ENCODE data around the gene SIL1.
A peak's percentile ranks its signal among the peaks of the same experiment; 100 is the strongest.
"Not testable (repeated sequence)": the region's sequence is repeated elsewhere in the genome, so short reads cannot be mapped to it uniquely, and the experiment has no call there.

Gene SIL1

GRCh38 chr5:139019880-139020279 is 178.3 kb downstream of the SIL1 start:
- ChIA-PET CTCF (interaction anchor here (0.6 kb wide), 1 partner anchor 291 kb away, joined by 4 read pairs; no protein-coding TSS in a partner anchor), POLR2A (ENCODE audit: low non-redundant PET) (no interaction called here)
- no peak overlapping the region for H3K27ac ChIP-seq
- TF ChIP-seq CTCF (conservative IDR thresholded peaks at IDR 0.05; ENCODE audit: low read depth) = no peak
- DNase-seq (ENCODE audit: low spot score) = no peak

- no peak overlapping the region for H3K27ac ChIP-seq
- TF ChIP-seq CTCF (conservative IDR thresholded peaks at IDR 0.05; ENCODE audit: low read depth) = no peak
- ChIA-PET POLR2A (ENCODE audit: low non-redundant PET) (no interaction called here), CTCF (interaction anchor here (0.6 kb wide), 1 partner anchor 290 kb away, joined by 4 read pairs; no protein-coding TSS in a partner anchor)
- no peak for DNase-seq (ENCODE audit: low spot score)
These were observed 179.0 kb downstream of the SIL1 start for GRCh38 chr5:139019211-139019610.

- TF ChIP-seq CTCF (conservative IDR thresholded peaks at IDR 0.05; ENCODE audit: low read depth) = no peak
- DNase-seq (ENCODE audit: low spot score) = no peak
- POLR2A ChIA-PET (ENCODE audit: low non-redundant PET) = no interaction called here
- CTCF ChIA-PET = interaction anchor here (0.6 to 0.9 kb wide), 2 partner anchors 8 to 423 kb away, joined by 3 read pairs; no protein-coding TSS in a partner anchor
- H3K27ac ChIP-seq = no peak overlapping the region
These were observed 180.5 kb downstream of the SIL1 start for GRCh38 chr5:139017624-139018023.

- POLR2A ChIA-PET (ENCODE audit: low non-redundant PET) = interaction anchor here (0.8 kb wide), 1 partner anchor 35 kb away, joined by 3 read pairs; no protein-coding TSS in a partner anchor
- CTCF ChIA-PET = interaction anchor here (0.9 kb wide), 1 partner anchor 281 kb away, joined by 5 read pairs; no protein-coding TSS in a partner anchor
- TF ChIP-seq CTCF (conservative IDR thresholded peaks at IDR 0.05; ENCODE audit: low read depth) = no peak
- no peak for DNase-seq (ENCODE audit: low spot score)
- no peak overlapping the region for H3K27ac ChIP-seq
These were observed 182.0 kb downstream of the SIL1 start for GRCh38 chr5:139016186-139016585.

- ChIA-PET POLR2A (ENCODE audit: low non-redundant PET) (no interaction called here), CTCF (no interaction called here)
- H3K27ac ChIP-seq = no peak overlapping the region
- no peak for TF ChIP-seq CTCF (conservative IDR thresholded peaks at IDR 0.05; ENCODE audit: low read depth)
- peak; percentile 94 for DNase-seq (ENCODE audit: low spot score)
These were observed 183.4 kb downstream of the SIL1 start for GRCh38 chr5:139014726-139015125.

GRCh38 chr5:139012176-139012575 is 186.0 kb downstream of the SIL1 start:
- no peak for DNase-seq (ENCODE audit: low spot score)
- CTCF ChIA-PET = interaction anchor here (0.6 to 1.2 kb wide), 3 partner anchors 49 to 282 kb away, joined by 3 read pairs; no protein-coding TSS in a partner anchor
- H3K27ac ChIP-seq = no peak overlapping the region
- POLR2A ChIA-PET (ENCODE audit: low non-redundant PET) = no interaction called here
- no peak for TF ChIP-seq CTCF (conservative IDR thresholded peaks at IDR 0.05; ENCODE audit: low read depth)

GRCh38 chr5:139011156-139011555 is 187.0 kb downstream of the SIL1 start:
- DNase-seq (ENCODE audit: low spot score); POLR2A ChIA-PET (ENCODE audit: low non-redundant PET): not testable (repeated sequence)
- CTCF ChIA-PET = interaction anchor here (1.2 kb wide), 1 partner anchor 283 kb away, joined by 3 read pairs; no protein-coding TSS in a partner anchor
- H3K27ac ChIP-seq = peak overlapping the region; percentile 81

Measured in RWPE1 (cell line).